Activated naive CD8-positive, alpha-beta T cell (primary cell): ENCODE results near the gene MADD.
A peak's percentile ranks its signal among the peaks of the same experiment; 100 is the strongest.

ENCODE experiments used
- H3K27ac Mint-ChIP-seq: one replicate; pipeline ENCODE4 v1.8.0; 2021; ENCODE audit warnings: mixed read lengths
- H3K27me3 Mint-ChIP-seq: one replicate; pipeline ENCODE4 v1.8.0; 2021; ENCODE audit warnings: mixed read lengths
- H3K36me3 Mint-ChIP-seq: one replicate; pipeline ENCODE4 v1.8.0; 2021; ENCODE audit warnings: mixed read lengths
- H3K4me1 Mint-ChIP-seq: one replicate; pipeline ENCODE4 v1.8.0; 2021; ENCODE audit warnings: low read depth, mixed read lengths
- H3K4me3 Mint-ChIP-seq: one replicate; pipeline ENCODE4 v1.8.0; 2021; ENCODE audit warnings: mild to moderate bottlenecking, mixed read lengths
- H3K9me3 Mint-ChIP-seq: one replicate; pipeline ENCODE4 v1.8.0; 2021; ENCODE audit warnings: low read depth, mixed read lengths

MADD gene

DNA sequence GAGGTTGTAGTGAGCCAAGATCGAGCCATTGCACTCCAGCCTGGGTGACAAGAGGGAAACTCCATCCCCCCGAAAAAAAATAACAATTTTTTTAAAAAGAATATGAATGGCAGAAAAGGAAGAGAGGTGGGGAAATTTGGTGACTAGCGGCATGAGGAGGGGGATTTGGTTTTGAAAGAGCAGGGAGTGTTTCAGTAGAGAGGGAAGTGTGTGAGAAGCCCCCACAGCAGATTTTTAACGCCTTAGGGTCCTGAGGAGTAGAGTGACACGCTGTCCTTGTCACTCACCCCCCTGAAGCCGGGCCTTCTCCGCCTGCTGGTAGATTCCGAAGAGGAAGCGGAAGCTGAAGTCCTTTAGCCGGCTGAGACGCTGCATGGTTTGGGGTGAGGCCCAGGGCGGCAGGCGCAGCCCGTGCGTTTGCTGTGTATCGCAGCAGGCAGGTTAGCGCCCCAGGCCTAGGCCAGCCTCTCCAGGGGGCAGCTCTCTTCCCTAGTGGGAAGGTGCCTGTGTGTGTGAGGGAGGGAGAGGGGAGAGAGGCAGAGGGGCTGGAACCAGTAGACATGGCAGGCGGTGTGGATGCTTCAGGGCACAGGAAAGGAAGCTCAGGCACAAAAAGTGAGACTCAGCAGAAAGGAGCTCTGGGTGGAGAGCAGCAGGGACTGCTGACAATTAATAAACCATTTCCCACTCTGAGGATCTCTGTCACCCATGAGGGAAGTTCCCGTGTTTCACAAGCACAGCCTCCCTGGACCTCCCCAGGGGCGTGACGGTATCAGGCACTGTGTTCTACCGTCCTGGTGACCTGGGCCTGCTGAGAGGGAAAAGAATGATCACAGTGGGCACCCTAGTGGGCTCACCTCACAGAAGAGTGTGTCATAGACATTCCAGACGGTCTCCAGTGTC lies 25.2 kb upstream of the MADD start:
- Mint-ChIP-seq H3K4me3 (no peak overlapping the region), H3K27ac (no peak overlapping the region), H3K4me1 (peaks cover 23% of the 10 kb centered on the region), H3K9me3 (no peaks in the 10 kb centered on the region), H3K27me3 (no peaks in the 10 kb centered on the region), H3K36me3 (peaks cover 13% of the 10 kb centered on the region)

DNA sequence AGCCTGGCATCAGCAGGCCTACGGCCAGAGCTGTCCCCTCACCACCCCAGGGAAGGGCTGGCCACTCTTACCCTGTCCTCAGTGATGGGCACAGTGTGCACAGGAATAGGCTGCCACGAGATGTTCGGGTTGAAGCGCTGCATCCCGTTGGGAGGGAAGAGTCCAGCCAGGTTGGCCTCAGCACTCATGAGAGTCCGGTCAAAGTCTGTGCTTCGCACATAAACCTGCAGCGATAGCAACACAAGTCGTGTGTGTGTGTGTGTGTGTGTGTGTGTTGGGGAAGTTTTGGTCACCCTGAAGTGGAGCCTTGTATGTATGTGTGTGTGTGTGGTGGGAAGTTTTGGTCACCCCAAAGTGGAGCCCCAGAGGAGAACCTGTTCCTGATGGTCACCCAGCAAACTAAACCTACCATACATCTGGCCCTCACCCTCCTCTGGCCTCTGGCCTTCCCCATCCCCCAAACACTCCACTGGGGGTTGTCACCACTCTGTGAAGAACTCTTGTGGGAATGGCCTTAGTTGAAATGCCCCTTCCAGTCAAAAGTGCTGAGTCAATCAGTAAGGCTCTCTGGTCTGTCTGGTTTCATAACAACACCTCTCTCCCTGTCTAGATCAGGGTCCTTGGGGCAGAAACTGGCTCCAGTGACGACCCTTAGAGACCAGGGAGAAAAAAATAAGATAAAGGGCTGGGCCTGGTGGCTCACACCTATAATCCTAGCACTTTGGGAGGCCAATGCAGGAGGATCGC lies 24.1 kb upstream of the MADD start:
- no peak overlapping the region for H3K4me3 Mint-ChIP-seq
- H3K36me3 Mint-ChIP-seq = peaks cover 12% of the 10 kb centered on the region
- H3K4me1 Mint-ChIP-seq = peaks cover 26% of the 10 kb centered on the region
- no peak overlapping the region for H3K27ac Mint-ChIP-seq
- H3K27me3 Mint-ChIP-seq = no peaks in the 10 kb centered on the region
- H3K9me3 Mint-ChIP-seq = no peaks in the 10 kb centered on the region

DNA sequence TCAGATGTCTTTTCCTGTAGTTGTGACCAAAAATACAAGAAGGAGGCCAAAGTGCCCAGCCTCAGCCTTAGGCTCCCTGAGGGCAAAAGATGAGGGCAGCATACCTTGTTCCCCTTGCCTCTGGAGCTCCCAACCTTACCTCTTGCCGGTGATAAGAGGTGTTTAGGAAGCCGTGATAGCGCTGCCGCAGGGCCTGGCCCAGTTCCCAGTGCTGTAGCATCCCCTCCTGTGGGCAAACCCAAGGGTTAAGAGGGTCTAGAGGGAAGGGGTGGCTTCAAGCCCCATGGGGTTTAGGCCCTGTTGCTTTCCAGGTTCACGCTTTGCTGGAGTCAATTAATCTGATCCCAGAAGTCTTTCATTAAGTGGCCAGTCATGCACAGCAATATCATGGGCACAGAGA lies 22.4 kb upstream of the MADD start:
- no peak overlapping the region for H3K27ac Mint-ChIP-seq

DNA sequence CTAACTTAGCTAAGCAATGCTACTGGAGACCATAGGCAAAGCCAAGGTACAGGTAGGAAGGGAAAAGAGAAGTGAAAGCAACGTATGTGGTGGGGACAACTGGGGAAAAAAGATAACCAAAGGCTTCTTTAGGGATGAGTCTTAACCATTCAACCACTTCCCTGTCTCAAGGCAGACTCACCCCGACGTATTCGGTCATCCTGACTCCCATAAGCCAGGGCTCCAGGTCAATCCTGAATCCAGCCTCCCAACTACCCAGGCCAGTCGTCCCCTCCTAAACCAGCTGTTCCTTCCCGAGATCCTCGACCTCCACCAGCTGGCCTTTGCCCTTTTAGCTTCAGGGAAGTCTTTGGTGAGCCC lies 21.6 kb upstream of the MADD start:
- Mint-ChIP-seq H3K4me1 (peaks cover 25% of the 10 kb centered on the region), H3K9me3 (no peaks in the 10 kb centered on the region), H3K4me3 (peak overlapping the region; percentile 99), H3K27ac (peak overlapping the region; percentile 100), H3K27me3 (no peaks in the 10 kb centered on the region), H3K36me3 (no peaks in the 10 kb centered on the region)

More for the DNA sequence above, 22.4 kb upstream of the MADD start:
- peaks cover 25% of the 10 kb centered on the region for H3K4me1 Mint-ChIP-seq
- H3K9me3 Mint-ChIP-seq = no peaks in the 10 kb centered on the region
- H3K27me3 Mint-ChIP-seq = no peaks in the 10 kb centered on the region
- no peaks in the 10 kb centered on the region for H3K36me3 Mint-ChIP-seq
- H3K4me3 Mint-ChIP-seq = peak overlapping the region; percentile 99

DNA sequence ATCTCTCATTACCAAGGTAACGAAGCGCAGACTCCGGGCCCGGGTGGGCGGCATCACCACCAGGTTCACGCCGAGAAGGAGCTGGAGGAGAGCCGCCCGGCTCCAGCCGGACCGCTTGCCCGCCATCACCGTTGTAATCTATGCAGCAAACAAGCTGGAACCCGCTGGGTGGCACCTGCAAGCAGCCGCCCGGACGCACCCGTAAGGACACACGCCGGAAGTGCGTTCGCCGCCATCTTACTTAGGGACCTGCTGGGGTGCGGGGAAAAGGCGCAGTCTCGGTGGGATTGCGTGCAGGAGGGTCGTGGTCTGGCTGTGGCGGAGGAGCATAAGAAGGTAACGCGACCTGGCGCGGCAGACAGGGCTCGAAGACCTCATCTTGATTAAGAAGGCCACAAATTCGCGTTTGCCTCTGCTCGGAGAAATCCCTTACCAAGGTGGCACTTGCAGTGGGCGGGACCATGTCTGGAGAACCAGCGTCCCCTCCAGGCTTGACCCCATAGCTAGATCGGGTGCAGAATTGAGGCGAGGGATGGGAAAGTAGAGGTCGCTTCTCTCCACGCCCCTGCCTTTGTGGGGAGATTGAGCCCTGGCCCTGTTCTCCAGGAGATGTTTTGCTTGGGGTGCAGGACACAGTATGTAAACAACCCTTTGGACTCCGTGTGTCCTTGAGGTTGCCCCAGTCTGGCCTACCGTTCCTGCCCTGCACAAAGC lies 21.1 kb upstream of the MADD start, which contains the start of gene ACP2:
Gene ACP2, minus strand, starts transcription at position 151 of the 714 bp plus-strand sequence. Its CDS starts 25 bp downstream, at position 126.
- Mint-ChIP-seq H3K36me3 (no peaks in the 10 kb centered on the region), H3K27ac (peak within 1 kb of the TSS; percentile 100), H3K27me3 (no peaks in the 10 kb centered on the region), H3K9me3 (no peaks in the 10 kb centered on the region), H3K4me1 (peaks cover 25% of the 10 kb centered on the region), H3K4me3 (peak within 1 kb of the TSS; percentile 99)

DNA sequence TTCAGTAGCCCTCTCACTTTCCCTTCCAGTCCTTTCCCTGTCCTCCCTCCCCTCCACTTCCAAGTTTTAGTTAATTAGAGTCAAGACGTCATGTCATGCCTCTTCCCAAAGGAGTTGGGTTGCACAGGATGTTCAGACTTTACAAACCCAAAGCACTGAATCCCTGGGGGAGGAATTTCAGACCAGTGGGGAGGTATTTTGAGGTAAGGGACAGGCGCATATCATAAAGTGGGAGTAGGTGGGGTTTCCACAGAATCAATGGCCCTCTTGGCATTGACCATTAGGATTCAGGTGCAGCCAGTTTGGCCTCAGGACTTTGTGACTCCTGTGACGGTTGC lies 20.6 kb upstream of the MADD start:
- Mint-ChIP-seq H3K4me1 (peaks cover 25% of the 10 kb centered on the region), H3K27ac (peak overlapping the region; percentile 100), H3K4me3 (peak overlapping the region; percentile 99), H3K9me3 (no peaks in the 10 kb centered on the region), H3K36me3 (no peaks in the 10 kb centered on the region), H3K27me3 (no peaks in the 10 kb centered on the region)

DNA sequence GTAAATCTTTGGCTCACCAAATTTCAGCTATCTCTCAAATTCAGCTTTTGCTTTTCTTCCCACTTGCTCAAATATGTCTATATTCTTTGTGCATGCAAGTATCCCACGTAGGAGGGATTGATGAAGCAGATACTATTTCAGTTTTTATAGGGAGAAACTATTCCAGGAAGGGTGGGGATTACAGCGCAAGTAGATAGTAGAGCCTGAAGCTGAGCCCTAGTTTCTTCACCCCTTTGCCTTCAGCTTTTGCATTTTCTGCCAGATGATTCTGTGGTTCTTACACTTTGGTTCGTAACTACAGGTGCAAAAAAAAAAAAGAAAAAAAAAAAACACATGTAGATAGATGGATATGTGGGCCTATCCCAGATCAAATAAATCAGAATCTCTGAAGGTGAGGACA lies 18.2 kb upstream of the MADD start:
- no peak overlapping the region for H3K4me3 Mint-ChIP-seq
- no peaks in the 10 kb centered on the region for H3K9me3 Mint-ChIP-seq
- H3K27me3 Mint-ChIP-seq = no peaks in the 10 kb centered on the region
- no peaks in the 10 kb centered on the region for H3K36me3 Mint-ChIP-seq
- no peak overlapping the region for H3K27ac Mint-ChIP-seq
- peaks cover 29% of the 10 kb centered on the region for H3K4me1 Mint-ChIP-seq

DNA sequence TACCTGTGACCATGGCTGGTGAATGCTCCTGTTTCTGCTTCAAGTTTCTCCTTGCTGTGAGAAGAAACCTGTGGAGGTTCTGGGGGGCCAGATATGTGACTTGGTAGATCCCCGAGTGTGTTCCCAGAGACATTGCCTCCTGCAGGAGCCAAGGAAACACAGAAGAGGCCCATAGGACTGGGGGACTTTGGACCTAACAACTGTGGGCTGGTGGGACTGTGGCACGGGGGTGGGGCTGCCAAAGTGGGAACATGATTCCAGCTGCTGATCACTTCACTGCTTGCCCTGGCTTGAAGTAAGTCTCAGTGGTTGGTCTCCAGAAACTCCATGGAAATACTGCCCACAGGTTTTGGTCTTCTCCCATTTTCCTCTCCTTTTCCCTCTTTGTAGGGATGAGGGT lies 16.3 kb upstream of the MADD start:
- Mint-ChIP-seq H3K9me3 (no peaks in the 10 kb centered on the region), H3K27ac (peak overlapping the region; percentile 66), H3K4me1 (peaks cover 17% of the 10 kb centered on the region), H3K27me3 (no peaks in the 10 kb centered on the region), H3K4me3 (no peak overlapping the region), H3K36me3 (no peaks in the 10 kb centered on the region)

DNA sequence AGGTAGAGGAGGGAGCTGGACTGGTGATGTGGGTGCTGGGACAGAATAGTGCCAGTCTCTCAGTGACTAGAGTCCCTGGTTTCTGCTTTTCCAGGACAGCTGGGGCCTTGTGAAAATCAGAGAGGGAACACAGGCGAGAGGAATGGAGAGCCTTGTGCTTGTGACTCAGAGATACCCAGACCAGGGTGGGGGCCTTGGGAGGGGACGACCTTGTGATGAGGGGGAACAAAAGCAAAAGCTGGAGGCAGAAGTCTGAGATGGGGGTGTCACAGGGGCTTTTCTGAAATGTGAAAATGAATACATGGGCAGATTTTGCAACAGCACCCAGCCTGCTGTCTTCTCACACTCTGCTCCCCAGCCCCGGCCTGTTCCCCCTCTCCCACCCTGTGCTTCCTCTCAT lies 15.5 kb upstream of the MADD start:
- H3K4me1 Mint-ChIP-seq = peaks cover 14% of the 10 kb centered on the region
- H3K27ac Mint-ChIP-seq = peak overlapping the region; percentile 66
- H3K27me3 Mint-ChIP-seq = no peaks in the 10 kb centered on the region
- H3K36me3 Mint-ChIP-seq = no peaks in the 10 kb centered on the region
- H3K4me3 Mint-ChIP-seq = no peak overlapping the region
- H3K9me3 Mint-ChIP-seq = no peaks in the 10 kb centered on the region

DNA sequence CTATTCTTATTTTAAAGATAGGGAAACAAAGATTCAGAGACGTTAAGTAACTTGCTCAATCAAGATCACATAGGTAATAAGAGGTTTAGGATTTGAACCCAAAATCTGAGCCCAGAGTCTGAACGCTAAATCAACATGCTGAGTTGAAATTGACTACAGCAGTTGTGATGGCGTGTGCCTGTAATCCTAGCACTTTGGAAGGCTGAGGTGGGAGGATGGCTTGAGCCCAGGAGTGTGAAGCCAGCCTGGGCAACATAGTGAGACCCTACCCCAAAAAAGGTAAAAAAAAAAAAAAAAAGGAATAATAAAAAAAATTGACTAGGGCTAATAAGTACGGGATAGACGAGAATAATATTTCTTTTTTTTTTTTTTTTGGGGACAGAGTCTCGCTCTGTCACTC lies 13.6 kb upstream of the MADD start:
- H3K4me1 Mint-ChIP-seq = peaks cover 13% of the 10 kb centered on the region
- H3K36me3 Mint-ChIP-seq = no peaks in the 10 kb centered on the region
- no peaks in the 10 kb centered on the region for H3K27me3 Mint-ChIP-seq
- H3K27ac Mint-ChIP-seq = no peak overlapping the region
- H3K4me3 Mint-ChIP-seq = no peak overlapping the region
- H3K9me3 Mint-ChIP-seq = no peaks in the 10 kb centered on the region

DNA sequence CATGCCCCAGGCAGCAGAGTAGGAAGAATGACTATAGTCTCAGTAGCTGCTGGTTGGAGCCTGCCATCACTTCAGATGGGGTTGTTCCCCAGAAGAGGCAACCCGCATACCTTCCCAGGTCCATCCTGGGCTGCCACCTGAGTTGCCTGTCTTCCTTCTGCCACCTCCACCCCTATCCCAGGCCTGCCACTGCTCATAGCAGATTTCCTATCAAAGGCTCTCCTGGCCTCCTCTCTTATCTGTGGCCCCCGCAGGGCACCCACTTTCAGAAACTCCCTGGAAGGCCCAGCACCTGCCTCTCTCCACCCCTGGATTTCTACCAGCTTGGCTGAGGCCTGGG lies 12.8 kb upstream of the MADD start:
- H3K4me1 Mint-ChIP-seq = peaks cover 13% of the 10 kb centered on the region
- no peaks in the 10 kb centered on the region for H3K9me3 Mint-ChIP-seq
- no peaks in the 10 kb centered on the region for H3K36me3 Mint-ChIP-seq
- no peaks in the 10 kb centered on the region for H3K27me3 Mint-ChIP-seq
- no peak overlapping the region for H3K27ac Mint-ChIP-seq
- no peak overlapping the region for H3K4me3 Mint-ChIP-seq

DNA sequence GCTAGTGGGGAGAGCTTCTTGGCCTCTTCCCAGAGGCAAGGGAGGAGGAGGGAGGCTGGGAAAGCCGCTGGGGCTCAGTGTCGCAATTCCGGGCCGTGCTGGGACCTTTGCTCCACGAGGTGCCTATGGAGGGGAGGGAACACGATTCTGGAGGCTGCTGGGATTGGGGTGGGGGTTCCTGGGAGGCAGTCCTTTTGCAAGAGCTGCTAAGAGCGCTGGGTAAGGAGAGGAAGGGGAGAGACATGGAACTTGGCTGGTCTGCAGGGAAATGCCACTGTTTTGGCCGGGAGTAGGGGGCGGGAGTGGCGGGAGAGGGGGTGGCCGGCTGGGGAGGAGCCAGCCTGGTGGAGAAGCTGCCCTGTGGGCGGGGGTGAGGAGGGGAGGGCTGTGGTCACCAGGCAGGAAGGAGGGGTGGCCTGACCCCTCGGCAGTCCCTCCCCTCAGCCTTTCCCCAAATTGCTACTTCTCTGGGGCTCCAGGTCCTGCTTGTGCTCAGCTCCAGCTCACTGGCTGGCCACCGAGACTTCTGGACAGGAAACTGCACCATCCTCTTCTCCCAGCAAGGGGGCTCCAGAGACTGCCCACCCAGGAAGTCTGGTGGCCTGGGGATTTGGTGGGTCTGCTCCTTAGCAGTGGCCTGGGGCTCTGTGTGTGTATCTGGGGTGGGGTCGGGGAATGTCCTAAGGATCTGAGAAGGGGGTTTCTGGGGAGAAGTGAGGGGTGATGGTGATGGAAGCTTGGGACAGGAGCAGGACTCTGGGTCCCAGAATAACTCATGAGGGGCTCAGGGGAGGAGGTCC lies 12.2 kb upstream of the MADD start, which contains the start of gene NR1H3:
Gene NR1H3, plus strand, starts transcription at position 480 of the 800 bp plus-strand sequence. CDS start 1,221 bp downstream, outside the sequence.
- Mint-ChIP-seq H3K27ac (no peak within 1 kb of the TSS), H3K9me3 (no peaks in the 10 kb centered on the region), H3K27me3 (no peaks in the 10 kb centered on the region), H3K4me1 (peaks cover 13% of the 10 kb centered on the region), H3K4me3 (no peak within 1 kb of the TSS), H3K36me3 (no peaks in the 10 kb centered on the region)

DNA sequence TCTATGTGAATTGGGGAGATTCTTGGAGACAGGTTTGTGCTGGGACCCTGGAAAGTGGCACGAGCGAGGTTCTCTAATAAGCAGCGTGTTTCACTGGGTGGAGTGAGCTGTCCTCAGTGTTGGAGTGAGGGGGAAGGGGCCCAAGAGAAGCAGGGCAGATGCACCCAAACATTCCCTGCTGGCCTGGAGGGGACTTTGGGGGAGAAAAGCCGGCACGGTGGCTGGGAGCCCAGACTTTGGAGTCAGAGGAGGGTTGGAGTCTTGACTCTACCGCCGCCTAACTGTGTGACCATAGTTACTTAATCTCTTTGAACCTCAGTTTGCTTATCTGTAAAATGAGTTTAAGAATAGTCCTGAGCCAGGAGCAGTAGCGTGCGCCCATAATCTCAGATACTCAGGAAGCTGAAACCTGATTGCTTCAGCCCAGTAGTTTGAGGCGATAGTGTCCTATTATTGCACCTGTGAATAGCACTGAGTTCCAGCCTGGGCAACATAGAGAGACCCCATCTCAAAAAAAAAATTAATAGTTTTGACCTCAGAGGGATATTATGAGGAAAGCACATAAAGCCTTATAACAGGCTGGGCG lies 11.5 kb upstream of the MADD start:
- Mint-ChIP-seq H3K9me3 (no peaks in the 10 kb centered on the region), H3K4me3 (no peak overlapping the region), H3K27ac (no peak overlapping the region), H3K27me3 (no peaks in the 10 kb centered on the region), H3K36me3 (no peaks in the 10 kb centered on the region), H3K4me1 (peaks cover 13% of the 10 kb centered on the region)
